ENCODE measurements around the gene PBLD.
"Not testable (repeated sequence)": the region's sequence is repeated elsewhere in the genome, so short reads cannot be mapped to it uniquely, and the experiment has no call there.

Gene PBLD

DNA sequence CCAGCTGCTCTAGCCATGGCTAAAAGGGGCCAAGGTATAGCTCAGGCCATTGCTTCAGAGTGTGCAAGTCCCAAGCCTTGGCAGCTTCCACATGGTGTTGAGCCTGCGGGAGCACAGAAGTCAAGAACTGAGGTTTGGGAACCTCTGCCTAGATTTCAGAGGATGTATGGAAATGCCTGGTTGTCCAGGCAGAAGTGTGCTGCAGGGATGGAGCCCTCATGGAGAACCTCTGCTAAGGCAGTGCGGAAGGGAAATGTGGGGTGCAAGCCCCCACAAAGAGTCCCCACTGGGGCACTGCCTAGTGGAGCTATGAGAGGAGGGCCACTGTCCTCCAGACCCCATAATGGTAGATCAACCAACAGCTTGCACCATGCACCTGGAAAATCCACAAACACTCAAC is 54.9 kb downstream of the PBLD start:
- not testable (repeated sequence) for FAIRE-seq

DNA sequence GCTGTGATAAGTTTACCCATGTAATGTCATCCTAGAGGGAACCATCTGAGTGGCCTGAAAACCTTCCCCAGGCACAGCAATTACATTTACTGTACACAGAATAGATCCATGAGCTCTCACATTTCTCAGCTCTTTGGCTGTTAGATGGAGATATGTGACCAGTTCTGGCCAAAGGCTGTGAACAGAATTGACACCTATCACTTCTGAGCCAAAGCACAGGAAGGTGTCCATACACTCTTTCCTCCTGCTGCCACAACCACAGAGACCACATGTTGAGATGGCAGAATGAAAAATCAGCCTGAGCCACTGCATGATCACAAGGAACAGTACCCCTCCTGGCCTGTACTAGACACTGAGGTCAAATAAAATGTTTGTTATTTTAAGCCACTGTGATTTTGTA is 56.5 kb downstream of the PBLD start:
- FAIRE-seq = no peak

DNA sequence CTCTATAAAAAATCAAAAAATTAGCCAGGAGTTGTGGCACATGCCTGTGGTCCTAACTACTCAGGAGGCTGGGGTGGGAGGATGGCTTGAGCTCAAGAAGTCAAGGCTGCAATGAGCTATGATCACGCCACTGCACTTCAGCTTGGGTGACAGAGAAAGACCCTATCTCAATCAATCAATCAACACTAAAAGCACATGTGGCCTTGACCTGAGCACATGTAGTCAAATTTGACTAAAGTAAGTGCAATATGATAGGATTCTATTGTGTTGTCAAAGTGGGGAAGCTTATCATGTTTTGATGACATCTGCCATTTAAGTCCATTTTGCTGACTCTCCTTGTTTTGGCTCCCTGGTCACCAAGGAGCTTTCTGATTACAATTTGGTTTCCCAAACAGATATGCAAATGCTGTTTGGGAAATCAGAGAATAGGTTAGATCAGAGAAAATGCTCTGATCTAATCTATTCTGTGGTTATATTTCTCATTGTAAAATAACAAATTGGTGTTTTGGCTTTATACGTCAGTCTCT is 57.1 kb downstream of the PBLD start:
- no peak for FAIRE-seq

DNA sequence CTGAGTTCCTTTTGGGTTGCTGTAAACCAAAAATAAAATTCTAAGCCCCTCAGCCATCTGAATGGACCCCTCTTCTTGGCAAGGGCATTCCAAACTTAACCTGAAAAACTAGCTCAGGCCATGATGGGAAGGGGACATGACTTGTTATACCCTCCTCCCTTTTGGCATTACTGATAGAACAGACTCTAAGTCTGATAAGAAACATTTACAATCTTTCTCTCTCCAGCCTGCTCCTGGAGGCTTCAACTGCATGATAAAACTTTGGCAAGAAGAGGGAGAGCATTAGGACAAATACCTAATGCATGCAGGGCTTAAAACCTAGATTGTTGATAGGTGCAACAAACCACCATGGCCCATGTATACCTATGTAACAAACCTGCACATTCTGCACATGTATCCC is 59.9 kb downstream of the PBLD start:
- FAIRE-seq = no peak

DNA sequence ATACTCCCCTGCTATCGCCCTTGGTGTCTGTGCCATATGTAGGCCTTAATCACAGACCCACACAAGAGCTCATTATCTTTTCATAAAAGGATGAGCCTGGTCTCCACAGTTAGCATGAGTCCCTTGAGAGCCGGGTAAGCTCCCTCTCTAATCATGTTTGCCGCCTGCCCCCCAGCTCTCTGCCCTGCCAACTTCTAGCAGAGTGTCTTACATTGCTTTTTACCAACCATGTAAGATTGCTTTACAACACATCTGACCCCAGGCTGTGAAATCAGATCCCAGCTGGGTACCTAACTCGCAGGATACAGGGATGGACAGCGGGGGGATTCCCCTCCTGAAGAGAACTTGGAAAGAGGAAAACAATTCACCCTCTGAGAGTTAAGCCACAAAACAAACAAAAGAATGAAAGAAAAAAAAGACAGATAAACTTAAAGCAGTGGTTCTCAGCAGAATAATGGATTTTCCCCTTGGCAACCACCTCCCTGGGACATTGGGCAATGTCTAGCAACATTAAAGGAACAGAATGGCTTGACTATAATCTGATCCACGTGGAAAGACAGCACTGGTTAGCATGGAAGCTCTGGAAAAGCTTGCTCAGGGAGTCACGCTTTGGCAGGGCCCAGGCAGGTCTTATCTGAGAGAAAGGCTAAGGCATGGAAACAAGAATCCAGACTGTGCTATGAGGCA is 61.4 kb downstream of the PBLD start:
- FAIRE-seq = no peak

DNA sequence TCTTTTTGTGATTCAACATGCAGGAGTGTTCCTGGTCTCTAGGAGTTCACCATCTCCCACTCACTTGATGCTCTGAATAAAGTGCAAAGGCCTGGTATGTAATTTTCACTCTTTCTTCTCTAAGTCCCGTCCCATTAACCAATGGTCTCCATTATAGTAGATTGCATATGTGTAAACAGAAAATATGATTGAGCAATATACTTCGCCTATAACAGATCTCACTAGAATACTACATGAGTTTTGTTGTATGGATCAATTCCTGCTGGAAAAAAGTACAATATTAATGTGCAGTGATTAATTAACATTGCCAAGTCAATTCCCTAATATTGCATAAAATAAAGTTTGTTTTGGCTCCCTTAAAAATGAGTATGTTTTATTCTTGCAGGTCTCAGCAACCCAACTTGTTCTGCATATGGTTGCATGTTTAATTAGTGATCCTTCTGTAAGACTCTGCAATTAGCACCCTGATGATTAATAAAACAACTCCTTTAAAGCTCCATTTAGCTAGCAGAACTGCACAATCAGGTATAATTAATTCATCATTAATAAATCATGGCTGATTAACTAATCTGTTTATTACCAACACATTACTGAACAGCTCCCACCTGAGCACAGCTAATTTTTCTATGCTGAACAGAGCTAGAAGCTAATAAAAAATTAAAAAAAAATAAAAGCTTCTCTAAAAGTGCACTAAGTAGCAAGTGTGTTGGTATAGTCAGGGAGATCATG is 63.0 kb downstream of the PBLD start:
- no peak for FAIRE-seq

DNA sequence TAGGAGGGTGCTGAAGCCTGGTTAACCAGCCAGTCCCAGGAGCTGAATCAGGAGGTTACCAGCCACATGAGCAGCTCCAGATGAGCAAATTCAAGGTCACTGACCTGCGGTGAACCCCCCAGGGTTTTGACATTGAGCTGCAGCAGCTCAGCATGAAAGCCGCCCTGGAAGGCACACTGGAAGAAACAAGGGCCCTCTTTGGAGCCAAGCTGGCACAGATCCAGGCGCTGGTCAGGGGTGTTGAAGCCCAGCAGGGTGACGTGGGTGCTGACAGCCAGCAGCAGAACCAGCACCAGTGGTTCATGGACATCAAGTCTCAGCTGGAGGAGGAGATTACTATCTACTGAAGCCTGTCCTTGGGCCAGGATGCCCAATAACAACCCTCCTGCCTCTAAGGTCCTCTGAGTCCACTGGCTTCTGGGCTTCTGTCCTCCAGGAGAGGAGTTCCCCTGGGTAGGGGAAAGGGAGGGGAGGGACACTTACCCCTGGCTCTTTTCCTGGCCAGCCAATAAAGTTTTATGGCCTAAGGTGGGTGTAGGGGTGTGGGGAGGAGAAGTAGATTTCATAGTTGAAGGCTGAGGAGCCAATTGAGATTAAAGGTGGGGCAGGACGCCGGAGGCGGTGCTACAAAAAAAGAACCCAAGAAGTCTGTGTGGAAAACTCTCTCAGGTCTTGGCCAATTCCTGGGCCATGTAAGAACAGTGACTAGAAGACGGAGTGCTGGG is 71.4 kb downstream of the PBLD start:
- FAIRE-seq = no peak

DNA sequence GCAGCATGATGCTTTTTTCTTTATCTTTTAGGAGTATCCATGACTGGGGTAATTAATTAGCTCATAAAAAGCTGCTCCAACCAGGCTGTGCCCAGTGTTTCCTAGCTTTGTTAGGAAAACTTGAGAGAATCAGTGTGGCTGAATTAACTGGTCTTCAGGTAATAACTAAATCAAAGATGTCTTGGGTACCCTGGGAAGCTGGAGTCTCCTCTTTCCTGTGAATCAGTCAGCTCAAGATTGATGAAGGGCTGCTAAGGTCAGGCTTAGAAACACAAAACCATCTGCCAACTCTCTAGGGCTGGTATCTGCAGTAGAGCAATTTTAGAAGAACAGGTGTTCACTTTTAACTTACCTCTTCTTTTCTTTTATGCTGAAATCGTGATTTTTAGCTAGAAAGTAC is 79.4 kb downstream of the PBLD start:
- FAIRE-seq = no peak

DNA sequence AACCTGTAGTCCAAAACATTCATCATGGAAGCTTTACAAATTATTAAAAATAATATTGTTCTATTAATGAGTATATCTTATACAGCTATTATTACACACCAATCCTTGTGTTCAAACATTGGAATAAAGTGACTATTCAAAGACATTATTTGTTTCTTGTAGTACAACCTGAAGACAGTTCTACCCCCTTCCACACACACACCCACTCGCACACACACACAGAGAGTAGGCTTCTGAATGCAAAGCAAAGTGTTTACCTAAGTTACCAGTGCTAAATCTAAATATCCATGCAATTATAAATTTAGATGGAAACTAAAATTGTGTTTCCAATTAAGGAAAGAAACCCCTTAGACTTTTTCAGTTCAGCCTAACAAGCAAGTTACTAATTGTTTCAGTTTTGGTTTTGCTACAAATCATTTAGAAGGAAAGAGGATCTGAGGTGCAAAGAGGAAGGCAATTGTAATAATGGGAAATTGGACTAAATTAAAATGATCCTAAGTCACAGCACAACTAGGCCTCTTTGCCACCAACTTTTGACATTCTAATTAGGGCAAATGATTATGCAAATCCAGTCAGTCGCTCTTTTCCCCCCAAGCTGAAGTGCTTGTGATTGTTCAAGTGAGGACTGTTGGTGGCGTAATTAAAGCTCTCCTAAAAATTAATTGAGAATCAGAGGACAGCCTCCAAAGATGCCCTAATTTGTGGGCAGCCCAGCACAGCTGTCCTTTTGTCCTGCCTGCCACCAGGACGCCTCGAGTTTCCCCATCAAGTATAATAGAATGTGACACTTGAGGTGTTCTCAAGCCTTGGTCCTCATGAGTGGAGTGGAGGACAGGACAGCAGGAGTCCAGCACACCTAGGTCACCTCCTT is 80.9 kb downstream of the PBLD start:
- FAIRE-seq = no peak

DNA sequence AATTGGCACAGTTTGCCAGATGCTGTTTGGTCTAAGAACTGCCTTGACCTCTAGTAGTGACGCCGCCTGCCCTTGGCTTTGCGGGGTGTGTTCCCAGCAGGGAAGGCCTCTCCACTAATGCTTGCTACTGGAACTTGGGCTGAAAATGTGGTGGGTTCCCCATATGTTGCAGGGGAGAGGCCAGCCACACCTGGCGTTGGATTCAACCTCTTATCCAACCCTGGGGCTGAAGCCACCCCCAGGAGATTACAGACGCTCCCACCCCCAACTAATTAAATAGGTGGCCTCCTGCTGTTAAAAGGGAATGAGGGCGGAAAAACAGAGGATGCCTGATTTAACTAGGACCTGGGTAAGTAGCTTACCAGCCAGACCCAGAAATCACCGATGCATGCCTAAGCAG is 81.6 kb downstream of the PBLD start:
- FAIRE-seq = no peak

DNA sequence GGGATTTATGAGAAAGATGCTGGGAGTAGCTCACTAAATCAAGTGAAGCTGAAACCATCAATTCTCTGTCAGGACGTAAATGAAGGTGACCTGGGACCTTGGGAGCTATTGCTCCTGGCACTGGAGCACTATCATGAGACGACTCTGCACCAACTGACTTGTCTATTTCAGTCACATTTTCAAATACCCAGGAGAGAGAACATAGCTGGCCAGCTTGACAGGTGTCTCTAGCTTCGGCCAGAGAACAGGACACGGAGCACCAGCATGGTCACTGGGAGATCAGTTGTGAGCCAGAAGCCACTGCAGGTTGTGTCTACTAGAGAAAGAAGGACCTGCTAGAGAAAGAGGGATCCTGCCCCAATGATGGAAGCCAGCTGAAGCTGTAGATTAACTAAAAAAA is 83.4 kb downstream of the PBLD start:
- no peak for FAIRE-seq

DNA sequence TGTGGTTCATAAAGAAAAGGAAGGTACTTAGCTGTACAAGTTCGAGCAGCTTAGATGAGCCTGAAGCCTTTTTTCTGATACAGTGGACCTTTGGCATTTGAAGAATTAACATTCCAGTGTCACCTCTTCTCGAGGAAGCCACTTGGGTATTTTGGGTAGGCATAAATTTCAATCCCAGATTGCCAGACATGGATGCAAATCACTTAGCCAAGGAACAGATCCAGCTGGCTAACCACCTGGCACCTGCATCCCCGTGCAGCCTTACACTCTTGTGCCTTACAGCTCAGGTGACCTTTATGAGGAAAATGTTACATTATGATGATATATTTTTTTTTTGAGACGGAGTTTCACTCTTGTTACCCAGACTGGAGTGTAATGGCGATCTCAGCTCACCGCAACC is 84.8 kb downstream of the PBLD start:
- no peak for FAIRE-seq

DNA sequence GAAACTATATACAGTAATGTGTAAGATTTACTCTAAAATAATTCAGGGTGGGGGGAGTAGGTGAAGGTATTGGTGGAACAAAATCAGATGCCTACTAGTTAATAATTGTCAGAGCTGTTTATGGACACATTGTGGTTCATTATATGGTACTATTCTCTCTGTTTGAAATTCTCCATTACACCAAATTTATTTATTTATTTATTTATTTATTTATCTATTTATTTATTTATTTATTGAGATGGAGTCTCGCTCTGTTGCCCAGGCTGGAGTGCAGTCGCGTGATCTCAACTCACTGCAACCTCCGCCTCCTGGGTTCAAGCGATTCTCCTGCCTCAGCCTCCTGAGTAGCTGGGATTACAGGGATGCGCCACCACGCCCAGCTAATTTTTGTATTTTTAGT is 86.3 kb downstream of the PBLD start:
- not testable (repeated sequence) for FAIRE-seq

DNA sequence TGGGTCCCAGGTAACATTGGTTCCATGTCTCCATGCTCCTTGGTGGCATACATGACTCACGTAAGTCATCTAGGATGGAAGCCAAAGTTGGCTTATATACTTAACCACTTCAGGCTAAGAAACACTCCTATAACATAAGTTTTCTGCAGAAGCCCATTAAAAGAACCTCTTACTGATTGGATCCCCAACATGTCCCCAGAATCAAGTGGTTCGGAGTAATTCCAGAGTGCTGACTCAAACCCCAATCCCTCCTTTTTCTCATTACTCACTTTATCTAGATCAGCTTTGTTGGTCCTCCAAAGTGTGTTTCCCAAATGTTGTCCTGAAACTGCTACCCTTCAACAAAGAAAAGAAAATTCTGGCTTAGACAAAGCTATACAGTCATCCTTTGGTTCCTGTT is 90.7 kb downstream of the PBLD start:
- FAIRE-seq = no peak

DNA sequence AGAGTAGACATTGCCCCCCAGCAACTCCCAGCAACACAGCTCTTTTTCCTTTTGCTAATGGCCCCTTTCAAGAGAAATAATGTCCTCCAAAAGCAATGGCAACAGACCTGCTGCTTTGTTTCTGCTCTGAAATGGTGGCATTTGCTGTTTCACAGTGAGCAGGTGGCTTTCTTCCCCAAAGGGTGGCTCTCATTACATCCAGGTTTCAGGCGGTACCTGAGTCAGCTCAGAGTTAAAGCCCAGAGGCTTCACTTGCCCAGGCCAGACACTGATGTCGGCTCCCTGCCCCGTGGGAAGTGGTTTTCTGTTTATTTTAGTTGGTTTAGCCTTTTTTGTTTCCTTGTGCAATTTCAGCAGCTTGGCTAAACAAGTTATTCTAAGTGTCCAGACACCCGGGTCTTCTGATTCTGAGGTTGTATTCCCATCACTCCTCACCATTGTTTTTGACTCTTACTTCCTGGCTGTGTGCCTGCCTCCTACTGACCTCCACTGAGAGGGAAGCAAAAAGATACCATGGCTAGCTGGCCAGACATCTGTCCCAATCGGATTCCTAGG is 93.1 kb downstream of the PBLD start:
- FAIRE-seq = no peak

DNA sequence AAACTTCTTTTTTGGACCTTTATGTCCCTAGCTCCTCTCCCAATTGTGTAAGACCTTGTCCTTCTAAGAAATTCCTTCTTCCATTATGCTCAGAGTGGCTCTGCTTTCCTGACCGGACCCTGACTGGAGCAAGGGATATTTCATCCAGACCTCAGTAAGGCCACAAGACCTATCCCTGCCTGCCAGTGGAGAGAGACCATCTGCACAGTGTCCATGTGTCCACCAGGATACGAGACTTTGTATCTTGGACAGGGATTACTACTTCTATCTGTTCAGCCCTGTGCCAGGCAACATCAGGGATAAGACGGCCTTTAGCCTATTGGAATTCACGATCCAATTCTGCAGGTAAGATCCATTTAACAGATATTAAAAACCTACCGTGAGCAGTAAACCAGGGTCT is 93.7 kb downstream of the PBLD start:
- FAIRE-seq = no peak

DNA sequence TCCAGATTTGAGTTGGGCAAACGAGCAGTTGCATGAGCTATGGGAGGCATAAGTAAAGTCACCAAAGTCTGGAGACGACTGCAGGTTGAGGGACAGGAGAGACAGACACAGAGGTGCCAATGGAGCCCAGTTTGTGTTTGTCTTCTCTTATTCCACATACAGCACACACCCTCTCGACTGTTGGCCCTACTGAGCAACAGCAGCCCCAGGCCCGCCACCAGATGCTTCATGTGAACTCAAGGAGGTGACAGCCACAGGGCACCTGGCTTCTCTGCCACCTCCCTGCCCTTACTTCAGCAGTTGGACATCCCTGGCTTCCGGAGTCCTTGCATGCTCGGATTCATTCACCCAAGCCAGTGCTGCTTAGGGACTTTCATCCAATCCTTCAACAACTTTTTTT is 94.4 kb downstream of the PBLD start:
- FAIRE-seq = no peak

DNA sequence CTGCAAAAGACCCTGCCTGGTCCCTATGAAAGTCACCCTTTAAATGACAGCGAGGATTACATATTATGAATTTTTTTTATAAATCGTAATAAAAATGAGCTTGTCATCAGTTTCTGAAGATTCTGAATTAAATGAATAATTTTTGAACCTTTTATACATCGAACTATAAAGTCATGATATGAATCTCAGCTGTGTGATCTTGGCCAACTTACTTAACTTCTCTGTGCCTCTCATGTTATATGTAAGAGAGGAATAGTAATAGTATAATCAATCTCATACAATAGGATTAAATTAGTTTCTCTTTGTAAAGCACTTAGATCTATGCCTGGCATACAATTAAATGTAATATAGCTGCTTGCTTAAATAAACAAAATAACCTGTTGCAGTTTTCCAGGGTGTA is 95.6 kb downstream of the PBLD start:
- FAIRE-seq = no peak

DNA sequence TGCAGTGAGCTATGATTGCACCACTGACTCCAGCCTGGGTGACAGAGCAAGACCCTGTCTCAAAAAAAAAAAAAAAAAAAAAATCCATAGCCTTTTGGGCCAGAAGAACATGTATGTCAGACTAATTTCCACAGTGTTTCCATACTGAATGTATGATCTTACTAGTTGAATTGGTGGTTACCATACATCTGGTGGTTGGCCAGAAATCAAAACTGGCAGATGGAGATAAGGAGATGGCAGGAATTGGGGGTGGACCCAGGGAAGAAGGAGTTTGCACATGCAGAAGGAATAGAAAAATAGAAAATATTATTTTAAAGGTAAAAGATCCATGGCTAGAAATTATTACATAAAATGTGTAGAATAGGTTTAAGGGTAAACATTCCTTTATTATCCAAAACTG is 97.1 kb downstream of the PBLD start:
- FAIRE-seq = no peak

DNA sequence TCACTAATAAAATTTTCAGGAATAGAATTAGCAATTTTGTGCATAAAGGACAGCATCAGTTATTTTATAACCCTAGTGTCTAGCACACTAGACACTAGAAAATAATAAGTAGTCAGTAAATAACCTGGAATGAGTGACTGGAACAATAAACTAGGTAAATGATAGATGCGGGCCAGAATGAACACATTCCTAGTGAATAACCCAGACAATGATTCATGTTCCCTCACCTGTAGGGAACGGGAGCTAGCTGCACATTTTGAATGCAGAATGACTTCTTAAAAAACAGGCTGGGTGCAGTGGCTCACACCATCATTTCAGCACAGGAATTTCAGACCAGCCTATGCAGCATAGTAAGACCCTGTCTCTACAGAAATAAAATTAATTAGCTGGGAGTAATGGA is 97.6 kb downstream of the PBLD start:
- FAIRE-seq = no peak

DNA sequence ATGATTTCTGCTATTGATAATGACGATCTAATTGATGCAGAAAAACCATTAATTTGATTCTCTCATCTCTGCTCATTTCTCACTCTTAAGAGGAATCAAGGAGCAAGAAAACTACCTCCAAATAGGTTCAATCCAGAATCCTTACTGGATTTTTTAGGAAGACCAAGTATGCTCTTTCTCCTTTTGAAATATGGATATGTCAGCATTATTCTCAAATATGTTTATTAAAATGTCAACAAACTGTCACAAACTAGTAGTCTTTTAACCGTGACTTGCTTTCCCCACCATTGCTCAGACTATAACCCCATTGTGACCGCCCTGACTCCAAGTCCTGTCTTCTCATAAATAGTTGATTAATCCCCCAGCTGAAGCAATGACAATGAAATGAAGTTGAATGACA is 99.7 kb downstream of the PBLD start:
- FAIRE-seq = no peak

Data from G401.6 (cell line).